HL-60 (cell line): ENCODE measurements around the gene CYP4F11.

ENCODE experiments used
- CTCF ChIP-seq: IDR thresholded peaks from one replicate; pipeline ENCODE4 v1.5.1; 2011; ENCODE audit warnings: low read length, control low read depth, inconsistent platforms; ENCODE audit not compliant: insufficient read depth
- GABPA ChIP-seq: IDR thresholded peaks from 2 replicates; pipeline ENCODE4 v1.6.1; 2012; ENCODE audit warnings: low read depth
- POLR2AphosphoS5 ChIP-seq: IDR thresholded peaks from 2 replicates; pipeline ENCODE4 v1.6.1; 2012; ENCODE audit warnings: low read depth
- REST ChIP-seq: IDR thresholded peaks from 2 replicates; pipeline ENCODE4 v1.6.1; 2012; ENCODE audit warnings: low read depth; ENCODE audit not compliant: insufficient replicate concordance
- SPI1 ChIP-seq: IDR thresholded peaks from 2 replicates; pipeline ENCODE4 v1.6.1; 2012; ENCODE audit warnings: low read depth, mild to moderate bottlenecking, borderline replicate concordance

GRCh38 chr19:15937771-15938170 lies 3.4 kb upstream of the CYP4F11 start:
- no peak for TF ChIP-seq SPI1
- no peak for TF ChIP-seq CTCF
- TF ChIP-seq POLR2AphosphoS5 = no peak
- no peak for TF ChIP-seq REST
- no peak for TF ChIP-seq GABPA
